GM10248 (cell line): ENCODE measurements around the gene HDAC9.

Experiments used
- CTCF ChIA-PET: fragments of 300-600 bp; sonication (Branson Sonifier 250); formaldehyde crosslinking; extraction: SDS; loops from one replicate; lab custom pipeline; 2021; ENCODE audit warnings: antibody characterized with exemption; lab: Yijun Ruan, JAX
- POLR2A ChIA-PET: fragments of 350-650 bp; sonication (Branson Sonifier 250); formaldehyde crosslinking; extraction: SDS; loops from one replicate; lab custom pipeline; 2020; ENCODE audit warnings: antibody characterized with exemption; lab: Yijun Ruan, JAX
- DNase-seq: peaks from one replicate; pipeline ENCODE4 v3.0.0; 2012; ENCODE audit errors: extremely low spot score
- TF ChIP-seq, protein P1 (sequence below): IDR thresholded peaks from 2 replicates; pipeline ENCODE4 v1.5.1; 2012; ENCODE audit warnings: mild to moderate bottlenecking, low read depth; ENCODE audit errors: extremely low read depth, missing control alignments, control extremely low read depth

HDAC9 gene

DNA sequence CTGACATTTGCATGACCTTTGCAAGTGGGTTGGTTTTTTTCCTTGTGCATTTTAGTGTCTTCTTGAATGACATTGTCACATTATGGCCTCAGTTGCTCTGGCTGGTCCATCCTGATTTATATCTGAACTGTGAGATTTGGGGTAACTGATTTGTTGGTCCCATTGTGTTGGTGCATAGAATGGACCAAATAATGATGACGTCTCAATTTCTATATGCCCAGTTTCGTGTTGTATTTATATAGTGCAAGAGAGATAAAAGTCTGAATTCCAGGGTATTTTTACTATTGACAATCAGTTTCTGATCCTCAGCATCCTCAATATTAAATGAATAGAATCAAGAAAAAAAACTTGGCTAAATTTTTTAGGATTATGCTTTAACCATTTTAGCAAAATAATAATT lies 281.8 kb downstream of the HDAC9 start:
- CTCF ChIA-PET: no interaction called here
- no peak for DNase-seq
- POLR2A ChIA-PET: no interaction called here
- TF ChIP-seq, protein P1, sequence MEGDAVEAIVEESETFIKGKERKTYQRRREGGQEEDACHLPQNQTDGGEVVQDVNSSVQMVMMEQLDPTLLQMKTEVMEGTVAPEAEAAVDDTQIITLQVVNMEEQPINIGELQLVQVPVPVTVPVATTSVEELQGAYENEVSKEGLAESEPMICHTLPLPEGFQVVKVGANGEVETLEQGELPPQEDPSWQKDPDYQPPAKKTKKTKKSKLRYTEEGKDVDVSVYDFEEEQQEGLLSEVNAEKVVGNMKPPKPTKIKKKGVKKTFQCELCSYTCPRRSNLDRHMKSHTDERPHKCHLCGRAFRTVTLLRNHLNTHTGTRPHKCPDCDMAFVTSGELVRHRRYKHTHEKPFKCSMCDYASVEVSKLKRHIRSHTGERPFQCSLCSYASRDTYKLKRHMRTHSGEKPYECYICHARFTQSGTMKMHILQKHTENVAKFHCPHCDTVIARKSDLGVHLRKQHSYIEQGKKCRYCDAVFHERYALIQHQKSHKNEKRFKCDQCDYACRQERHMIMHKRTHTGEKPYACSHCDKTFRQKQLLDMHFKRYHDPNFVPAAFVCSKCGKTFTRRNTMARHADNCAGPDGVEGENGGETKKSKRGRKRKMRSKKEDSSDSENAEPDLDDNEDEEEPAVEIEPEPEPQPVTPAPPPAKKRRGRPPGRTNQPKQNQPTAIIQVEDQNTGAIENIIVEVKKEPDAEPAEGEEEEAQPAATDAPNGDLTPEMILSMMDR: no peak

DNA sequence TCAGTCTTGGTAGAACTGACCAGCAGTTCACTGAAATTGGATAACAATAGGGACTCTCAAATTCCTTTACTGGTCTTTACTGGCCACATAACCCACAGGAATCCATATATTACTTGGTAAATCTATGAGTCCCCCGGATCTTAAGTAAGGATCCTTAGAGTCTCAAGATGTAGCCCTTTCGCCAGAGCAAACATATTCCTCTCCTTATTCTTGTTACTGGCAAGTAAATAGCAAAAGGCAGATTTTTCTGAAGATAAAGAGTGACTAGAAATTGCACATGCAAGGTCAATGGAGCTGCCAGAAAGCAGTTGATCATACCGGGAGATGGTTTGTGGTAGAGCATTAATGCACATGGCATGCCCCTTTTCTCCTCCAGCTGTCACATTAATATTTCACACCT lies 283.0 kb downstream of the HDAC9 start:
- CTCF ChIA-PET: interaction anchor here (0.8 to 1.5 kb wide), 2 partner anchors 18 to 38 kb away, joined by 3 to 4 read pairs; no protein-coding TSS in a partner anchor
- TF ChIP-seq, protein P1: no peak
- POLR2A ChIA-PET: no interaction called here
- no peak for DNase-seq

DNA sequence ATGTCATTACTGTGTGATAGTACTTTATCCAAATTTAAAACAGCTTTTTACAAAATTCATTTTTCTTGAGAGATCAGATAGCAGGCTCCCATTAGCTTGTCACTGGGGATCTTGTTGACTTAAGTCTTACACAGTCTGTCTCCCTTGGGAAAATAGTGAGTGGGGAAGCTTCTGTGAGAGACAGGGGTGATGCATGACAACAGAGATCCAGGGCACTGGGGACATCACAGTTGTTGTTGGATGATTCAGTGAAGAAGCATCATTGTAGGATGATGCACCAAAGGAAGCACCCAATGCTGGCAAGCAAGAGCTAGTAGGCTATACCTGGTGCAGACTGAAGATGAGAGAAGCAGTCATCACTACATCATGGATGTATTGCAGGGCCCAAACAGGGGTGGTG lies 284.7 kb downstream of the HDAC9 start:
- no peak for DNase-seq
- ChIA-PET POLR2A (no interaction called here), CTCF (interaction anchor here (1.1 to 1.5 kb wide), 3 partner anchors 9 to 16 kb away, joined by 3 to 5 read pairs (median 3); no protein-coding TSS in a partner anchor)
- TF ChIP-seq, protein P1: no peak

DNA sequence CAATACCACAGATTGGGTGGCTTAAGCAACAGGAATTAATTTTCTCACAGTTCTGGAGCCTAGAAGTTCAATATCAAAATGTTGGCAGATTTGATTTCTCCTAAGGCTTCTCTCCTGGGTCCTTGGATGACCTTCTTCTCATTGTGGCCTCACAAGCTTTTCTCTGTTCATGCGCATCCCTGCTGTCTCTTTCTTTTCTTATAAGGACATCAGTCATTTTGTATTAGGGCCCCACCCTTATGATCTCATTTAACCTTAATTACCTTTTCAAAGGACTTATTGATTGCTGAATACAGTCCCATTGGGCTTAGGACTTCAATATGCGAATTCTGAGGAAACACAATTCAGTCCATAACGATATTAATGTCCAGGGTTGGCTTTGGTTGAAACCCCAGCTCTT lies 285.4 kb downstream of the HDAC9 start:
- no peak for DNase-seq
- ChIA-PET POLR2A (no interaction called here), CTCF (interaction anchor here (0.9 to 1.5 kb wide), 4 partner anchors 9 to 15 kb away, joined by 3 to 5 read pairs (median 3); no protein-coding TSS in a partner anchor)
- TF ChIP-seq, protein P1: no peak

DNA sequence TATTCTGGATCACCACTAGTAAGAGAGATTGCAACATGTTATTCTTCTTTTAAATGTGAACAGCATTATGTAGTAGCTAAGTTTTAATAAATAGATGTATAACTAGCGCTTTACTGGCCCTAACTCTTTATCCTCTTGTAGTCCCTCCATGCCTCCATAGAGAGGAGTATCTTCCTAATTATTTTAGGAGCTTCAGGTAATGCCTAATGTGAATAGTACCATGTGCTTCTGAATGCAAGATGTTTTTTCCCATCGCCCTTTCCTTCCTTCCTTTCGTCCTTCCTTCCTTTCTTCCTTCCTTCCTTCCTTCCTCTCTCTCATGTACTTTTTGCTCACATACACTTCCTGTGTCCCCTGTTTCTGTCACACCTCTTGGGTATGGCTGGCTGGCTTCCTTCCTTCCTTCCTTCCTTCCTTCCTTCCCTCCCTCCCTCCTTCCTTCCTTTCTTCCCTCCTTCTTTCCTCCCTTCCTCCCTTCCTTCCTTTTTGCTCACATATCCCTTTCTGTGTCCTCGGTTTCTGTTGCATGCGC lies 290.7 kb downstream of the HDAC9 start:
- TF ChIP-seq, protein P1: no peak
- CTCF ChIA-PET: interaction anchor here (1.1 to 1.6 kb wide), 2 partner anchors 14 to 18 kb away, joined by 4 read pairs; no protein-coding TSS in a partner anchor
- POLR2A ChIA-PET: no interaction called here
- DNase-seq: no peak

DNA sequence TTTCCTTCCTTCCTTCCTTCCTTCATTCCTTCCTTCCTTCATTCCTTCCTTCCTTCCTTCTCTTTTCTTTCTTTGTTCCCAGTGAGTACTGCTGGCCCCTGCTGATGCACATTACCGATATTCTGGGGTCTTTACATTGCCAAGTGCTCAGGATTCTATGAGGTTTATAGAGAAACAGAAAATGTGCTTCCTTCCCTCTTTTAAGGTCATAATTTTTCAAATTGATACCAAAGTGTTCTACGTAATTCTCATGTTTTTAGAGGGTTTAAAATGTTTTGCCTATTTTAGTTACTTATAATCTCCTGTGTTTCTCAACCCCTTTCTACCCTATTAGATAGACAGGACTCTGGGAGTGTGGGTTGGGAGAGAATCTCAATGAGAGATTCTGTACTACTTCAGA lies 291.2 kb downstream of the HDAC9 start:
- ChIA-PET CTCF (interaction anchor here (1.1 to 1.6 kb wide), 2 partner anchors 14 to 19 kb away, joined by 4 read pairs; no protein-coding TSS in a partner anchor), POLR2A (no interaction called here)
- TF ChIP-seq, protein P1: no peak

More for the DNA sequence above, 291.2 kb downstream of the HDAC9 start:
- no peak for DNase-seq
